ENCODE data around the gene CRTAC1. TPM values are rescaled to one million over a fixed set of nuclear protein-coding genes. Genes with fewer than 3 reads are reported as not detected.

Gene CRTAC1
- total and polyA plus RNA-seq, 2 experiments from 2014 or later: 0.47 to 1.2 TPM

DNA sequence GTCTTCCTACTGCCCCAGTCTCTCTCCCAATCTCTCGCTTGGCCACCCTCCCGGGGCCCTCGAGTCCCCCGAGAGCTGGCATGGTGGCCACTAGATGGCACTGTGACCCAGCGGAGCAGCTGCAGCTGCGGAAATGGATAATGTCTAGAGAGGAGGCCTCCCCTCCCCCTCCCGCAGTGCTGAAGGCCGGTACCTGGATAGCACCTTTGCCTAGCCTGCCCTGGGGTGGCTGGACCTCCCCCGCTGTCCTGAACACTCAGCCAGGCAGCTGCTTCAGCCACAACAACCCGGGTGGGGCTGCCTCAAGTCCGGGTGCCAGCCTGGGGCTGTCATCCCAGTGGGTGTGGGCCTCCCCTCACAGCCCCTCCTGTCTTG is 115.6 kb downstream of the CRTAC1 start:
- H3K9me3 Mint-ChIP-seq: no peaks in the 10 kb centered on the region
- H3K36me3 Mint-ChIP-seq (ENCODE audit: low read depth): no peaks in the 10 kb centered on the region
- H3K4me2 ChIP-seq: no peak overlapping the region
- H4K20me1 ChIP-seq (replicated peaks; ENCODE audit: insufficient read depth): no peaks in the 10 kb centered on the region
- H3K9me2 ChIP-seq (ENCODE audit: insufficient read depth): no peaks in the 10 kb centered on the region
- ATAC-seq: peak; percentile 97
- H3F3A ChIP-seq (replicated peaks; ENCODE audit: low read depth): no peaks in the 10 kb centered on the region
- H3K4me1 ChIP-seq (ENCODE audit: insufficient read depth): no peaks in the 10 kb centered on the region; the same call in 1 of the 2 replicates
- no peaks in the 10 kb centered on the region for H3K36me3 ChIP-seq (ENCODE audit: insufficient read depth)
- H3K4me1 Mint-ChIP-seq: peaks cover 9% of the 10 kb centered on the region; the same call in 2 of the 3 replicates
- DNase-seq (ENCODE audit: low spot score): peak; percentile 93
- H3K27ac ChIP-seq (ENCODE audit: low read depth): no peak overlapping the region
- peaks cover 7% of the 10 kb centered on the region for H3K27me3 Mint-ChIP-seq (ENCODE audit: insufficient read depth, low read depth, poor library complexity)
- no peaks in the 10 kb centered on the region for H3K79me2 ChIP-seq (replicated peaks; ENCODE audit: insufficient read depth)
- H2AFZ ChIP-seq: 0 out of 2 replicates have a peak overlapping the region, but pooled peaks have one; percentile 63
- no peaks in the 10 kb centered on the region for H3K27me3 ChIP-seq (ENCODE audit: insufficient read depth)
- TF ChIP-seq, protein P1, sequence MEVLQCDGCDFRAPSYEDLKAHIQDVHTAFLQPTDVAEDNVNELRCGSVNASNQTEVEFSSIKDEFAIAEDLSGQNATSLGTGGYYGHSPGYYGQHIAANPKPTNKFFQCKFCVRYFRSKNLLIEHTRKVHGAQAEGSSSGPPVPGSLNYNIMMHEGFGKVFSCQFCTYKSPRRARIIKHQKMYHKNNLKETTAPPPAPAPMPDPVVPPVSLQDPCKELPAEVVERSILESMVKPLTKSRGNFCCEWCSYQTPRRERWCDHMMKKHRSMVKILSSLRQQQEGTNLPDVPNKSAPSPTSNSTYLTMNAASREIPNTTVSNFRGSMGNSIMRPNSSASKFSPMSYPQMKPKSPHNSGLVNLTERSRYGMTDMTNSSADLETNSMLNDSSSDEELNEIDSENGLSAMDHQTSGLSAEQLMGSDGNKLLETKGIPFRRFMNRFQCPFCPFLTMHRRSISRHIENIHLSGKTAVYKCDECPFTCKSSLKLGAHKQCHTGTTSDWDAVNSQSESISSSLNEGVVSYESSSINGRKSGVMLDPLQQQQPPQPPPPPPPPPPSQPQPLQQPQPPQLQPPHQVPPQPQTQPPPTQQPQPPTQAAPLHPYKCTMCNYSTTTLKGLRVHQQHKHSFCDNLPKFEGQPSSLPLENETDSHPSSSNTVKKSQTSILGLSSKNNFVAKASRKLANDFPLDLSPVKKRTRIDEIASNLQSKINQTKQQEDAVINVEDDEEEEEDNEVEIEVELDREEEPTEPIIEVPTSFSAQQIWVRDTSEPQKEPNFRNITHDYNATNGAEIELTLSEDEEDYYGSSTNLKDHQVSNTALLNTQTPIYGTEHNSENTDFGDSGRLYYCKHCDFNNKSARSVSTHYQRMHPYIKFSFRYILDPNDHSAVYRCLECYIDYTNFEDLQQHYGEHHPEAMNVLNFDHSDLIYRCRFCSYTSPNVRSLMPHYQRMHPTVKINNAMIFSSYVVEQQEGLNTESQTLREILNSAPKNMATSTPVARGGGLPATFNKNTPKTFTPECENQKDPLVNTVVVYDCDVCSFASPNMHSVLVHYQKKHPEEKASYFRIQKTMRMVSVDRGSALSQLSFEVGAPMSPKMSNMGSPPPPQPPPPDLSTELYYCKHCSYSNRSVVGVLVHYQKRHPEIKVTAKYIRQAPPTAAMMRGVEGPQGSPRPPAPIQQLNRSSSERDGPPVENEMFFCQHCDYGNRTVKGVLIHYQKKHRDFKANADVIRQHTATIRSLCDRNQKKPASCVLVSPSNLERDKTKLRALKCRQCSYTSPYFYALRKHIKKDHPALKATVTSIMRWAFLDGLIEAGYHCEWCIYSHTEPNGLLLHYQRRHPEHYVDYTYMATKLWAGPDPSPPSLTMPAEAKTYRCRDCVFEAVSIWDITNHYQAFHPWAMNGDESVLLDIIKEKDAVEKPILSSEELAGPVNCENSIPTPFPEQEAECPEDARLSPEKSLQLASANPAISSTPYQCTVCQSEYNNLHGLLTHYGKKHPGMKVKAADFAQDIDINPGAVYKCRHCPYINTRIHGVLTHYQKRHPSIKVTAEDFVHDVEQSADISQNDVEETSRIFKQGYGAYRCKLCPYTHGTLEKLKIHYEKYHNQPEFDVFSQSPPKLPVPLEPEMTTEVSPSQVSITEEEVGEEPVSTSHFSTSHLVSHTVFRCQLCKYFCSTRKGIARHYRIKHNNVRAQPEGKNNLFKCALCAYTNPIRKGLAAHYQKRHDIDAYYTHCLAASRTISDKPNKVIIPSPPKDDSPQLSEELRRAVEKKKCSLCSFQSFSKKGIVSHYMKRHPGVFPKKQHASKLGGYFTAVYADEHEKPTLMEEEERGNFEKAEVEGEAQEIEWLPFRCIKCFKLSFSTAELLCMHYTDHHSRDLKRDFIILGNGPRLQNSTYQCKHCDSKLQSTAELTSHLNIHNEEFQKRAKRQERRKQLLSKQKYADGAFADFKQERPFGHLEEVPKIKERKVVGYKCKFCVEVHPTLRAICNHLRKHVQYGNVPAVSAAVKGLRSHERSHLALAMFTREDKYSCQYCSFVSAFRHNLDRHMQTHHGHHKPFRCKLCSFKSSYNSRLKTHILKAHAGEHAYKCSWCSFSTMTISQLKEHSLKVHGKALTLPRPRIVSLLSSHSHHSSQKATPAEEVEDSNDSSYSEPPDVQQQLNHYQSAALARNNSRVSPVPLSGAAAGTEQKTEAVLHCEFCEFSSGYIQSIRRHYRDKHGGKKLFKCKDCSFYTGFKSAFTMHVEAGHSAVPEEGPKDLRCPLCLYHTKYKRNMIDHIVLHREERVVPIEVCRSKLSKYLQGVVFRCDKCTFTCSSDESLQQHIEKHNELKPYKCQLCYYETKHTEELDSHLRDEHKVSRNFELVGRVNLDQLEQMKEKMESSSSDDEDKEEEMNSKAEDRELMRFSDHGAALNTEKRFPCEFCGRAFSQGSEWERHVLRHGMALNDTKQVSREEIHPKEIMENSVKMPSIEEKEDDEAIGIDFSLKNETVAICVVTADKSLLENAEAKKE (CRISPR knock-in tag; IDR thresholded peaks at IDR 0.05): no peak
- TF ChIP-seq, protein P2, sequence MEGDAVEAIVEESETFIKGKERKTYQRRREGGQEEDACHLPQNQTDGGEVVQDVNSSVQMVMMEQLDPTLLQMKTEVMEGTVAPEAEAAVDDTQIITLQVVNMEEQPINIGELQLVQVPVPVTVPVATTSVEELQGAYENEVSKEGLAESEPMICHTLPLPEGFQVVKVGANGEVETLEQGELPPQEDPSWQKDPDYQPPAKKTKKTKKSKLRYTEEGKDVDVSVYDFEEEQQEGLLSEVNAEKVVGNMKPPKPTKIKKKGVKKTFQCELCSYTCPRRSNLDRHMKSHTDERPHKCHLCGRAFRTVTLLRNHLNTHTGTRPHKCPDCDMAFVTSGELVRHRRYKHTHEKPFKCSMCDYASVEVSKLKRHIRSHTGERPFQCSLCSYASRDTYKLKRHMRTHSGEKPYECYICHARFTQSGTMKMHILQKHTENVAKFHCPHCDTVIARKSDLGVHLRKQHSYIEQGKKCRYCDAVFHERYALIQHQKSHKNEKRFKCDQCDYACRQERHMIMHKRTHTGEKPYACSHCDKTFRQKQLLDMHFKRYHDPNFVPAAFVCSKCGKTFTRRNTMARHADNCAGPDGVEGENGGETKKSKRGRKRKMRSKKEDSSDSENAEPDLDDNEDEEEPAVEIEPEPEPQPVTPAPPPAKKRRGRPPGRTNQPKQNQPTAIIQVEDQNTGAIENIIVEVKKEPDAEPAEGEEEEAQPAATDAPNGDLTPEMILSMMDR (conservative IDR thresholded peaks at IDR 0.05; ENCODE audit: low read depth in 2 of 2): peak; percentile 82 to 96
- peak; percentile 39; the same call in 1 of the 2 replicates for TF ChIP-seq ZNF114 (CRISPR knock-in tag; IDR thresholded peaks at IDR 0.05)
- no peak overlapping the region for H3K4me3 Mint-ChIP-seq
- H3K4me3 ChIP-seq: no peak overlapping the region
- H3K27ac Mint-ChIP-seq: no peak overlapping the region

Data from GM23338 (cell line).